ENCODE data around the gene CAPN15.
"Not testable (repeated sequence)": the region's sequence is repeated elsewhere in the genome, so short reads cannot be mapped to it uniquely, and the experiment has no call there.

The CAPN15 gene

DNA sequence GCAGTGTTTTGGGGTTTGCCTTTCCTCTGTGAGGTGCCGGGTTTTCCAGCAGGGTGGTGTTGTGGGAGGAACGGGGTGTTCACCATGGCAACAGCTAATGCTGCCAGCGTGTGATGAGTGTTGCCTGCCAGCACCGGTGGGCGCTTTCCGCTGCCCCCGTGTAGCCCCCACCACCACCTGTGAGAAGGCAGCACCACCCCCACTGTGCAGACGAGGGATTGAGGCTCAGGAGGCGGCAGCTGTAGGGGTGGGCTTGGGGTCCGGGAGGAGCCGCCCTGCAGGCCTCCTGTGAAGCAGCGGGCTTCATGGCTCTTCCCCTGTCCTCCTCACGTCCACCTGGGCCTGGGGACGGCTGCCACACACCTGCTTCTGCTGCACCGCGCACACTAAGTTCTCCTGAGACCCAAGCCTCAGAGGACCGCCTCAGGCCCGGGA is 67.6 kb downstream of the CAPN15 start:
- no peak for DNase-seq

DNA sequence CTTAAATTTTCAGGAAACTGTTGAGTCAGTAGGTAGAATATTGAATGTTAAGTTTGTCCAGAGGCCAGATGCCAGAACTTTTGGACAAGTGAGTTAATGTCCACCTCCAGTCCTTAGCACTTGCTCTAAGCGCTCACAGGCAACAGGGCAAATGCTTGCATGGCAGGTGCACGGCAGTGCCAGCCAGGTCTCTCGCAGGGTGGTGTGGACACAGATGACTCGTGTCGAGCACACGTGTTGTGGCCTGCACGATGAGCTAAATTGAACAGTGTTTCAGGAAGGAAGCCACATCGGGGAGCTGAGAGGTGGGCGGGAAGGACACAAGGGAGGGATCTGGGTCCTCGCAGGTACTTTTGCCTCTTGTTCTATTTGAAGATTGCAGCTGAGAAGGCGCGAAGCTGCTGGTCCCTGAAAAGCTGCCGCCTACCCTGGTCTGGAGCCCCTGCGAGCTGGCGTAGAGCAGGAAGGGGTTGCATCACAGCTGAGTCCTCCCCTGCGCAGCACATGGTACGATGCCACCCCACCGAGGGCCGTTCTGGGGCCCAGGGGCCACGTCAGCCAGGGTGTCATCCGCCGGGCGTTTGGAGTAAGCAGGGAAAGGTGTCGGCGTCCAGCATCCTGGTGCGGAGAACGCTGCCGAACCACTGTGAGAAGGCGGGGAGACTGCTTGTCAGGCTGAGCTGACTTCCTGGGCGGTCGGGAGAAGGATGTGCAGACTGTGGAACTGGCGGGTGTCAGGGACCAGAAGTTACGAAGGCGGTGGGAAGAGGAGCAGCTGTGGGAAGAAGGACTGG is 68.6 kb downstream of the CAPN15 start:
- no peak for DNase-seq

DNA sequence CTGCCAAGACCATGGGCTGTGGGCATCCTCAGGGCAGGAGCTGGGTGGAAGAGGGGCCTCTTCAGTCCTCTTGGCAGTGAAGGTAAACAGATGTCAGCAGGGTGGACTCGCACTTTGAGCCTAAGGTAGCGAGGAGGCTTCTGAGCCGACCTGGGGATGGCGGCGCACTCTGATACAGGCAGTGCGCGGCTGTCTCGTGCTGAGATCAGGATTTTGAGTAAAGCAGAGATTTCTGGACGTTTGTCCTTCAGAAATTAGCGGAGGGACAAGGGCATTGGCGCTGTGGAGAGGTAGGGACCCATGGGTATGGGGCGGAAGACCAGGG is 69.2 kb downstream of the CAPN15 start:
- no peak for DNase-seq

DNA sequence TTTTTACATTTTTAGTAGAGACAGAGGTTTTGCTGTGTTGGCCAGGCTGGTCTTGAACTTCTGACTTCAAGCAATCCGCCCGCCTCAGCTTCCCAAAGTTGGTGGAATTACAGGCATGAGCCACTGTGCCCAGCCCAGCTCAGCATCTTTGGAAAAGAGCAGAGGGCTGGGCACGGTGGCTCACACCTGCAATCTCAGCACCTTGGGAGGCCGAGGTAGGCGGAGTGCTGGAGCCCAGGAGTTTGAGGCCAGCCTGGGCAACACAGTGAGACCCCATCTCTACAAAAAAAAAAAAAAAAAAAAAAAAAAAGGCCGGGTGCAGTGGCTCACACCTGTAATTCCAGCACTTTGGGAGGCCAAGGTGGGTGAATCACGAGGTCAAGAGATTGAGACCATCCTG is 70.1 kb downstream of the CAPN15 start:
- not testable (repeated sequence) for DNase-seq

DNA sequence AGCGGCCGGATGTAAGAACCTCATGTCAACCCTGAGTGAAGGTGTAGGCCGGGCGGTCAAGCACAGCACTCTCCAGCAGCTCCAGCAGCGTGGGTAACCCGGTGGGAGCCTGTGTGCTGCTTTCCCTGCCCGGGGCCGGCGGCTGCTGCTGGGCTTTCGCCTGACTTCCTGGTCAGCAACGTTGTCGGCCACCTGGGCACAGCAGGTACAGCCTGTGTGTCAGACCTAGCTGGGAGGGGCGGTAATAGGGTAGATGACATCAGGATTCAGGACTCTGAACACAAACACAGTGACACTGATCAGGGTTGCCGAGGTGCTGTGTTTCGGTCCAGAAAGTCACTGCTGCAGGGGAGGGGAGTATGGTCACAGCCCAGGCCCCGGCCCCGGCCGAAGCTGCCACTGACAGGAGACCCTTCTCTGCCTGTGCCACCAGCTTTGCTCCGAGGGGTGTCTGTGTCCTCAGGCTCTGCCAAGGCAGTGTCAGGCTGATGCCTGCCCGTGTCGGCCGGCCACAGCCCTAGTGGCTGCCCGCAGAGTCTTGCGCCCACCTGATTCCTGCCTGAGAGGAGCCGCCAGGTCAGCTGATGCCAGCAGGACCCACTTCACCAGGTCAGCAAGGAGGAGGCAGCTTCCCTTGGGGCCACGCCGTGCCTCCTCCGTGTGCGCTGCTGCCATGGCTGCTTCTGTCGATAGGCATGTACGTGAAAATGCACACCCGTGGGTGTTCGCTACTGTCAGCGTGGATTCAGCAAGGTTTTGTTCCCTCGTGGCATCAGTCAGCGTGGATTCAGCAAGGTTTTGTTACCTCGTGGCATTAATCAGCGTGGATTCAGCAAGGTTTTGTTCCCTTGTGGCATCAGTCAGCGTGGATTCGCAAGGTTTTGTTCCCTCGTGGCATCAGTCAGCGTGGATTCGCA is 71.6 kb downstream of the CAPN15 start:
- no peak for DNase-seq

DNA sequence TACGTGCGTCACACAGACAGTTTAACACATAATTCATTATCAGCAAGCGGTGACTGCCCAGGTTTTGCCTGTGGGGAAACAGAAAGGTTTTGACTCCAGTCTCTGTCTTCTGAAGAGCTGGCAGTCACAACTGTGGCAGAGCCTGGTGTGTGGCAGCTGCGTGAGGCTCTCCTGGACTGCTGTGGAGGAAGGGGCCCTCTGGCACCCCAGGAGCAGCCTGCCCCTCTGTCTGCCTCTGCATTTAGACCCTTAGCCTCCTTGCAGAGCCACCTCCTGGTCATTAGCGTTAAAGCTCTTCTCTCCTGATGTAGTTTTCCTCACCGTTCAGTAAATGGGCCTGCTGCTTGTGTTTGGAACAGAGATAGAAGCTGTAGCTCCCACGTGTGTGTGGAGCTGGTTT is 73.3 kb downstream of the CAPN15 start:
- DNase-seq = no peak

DNA sequence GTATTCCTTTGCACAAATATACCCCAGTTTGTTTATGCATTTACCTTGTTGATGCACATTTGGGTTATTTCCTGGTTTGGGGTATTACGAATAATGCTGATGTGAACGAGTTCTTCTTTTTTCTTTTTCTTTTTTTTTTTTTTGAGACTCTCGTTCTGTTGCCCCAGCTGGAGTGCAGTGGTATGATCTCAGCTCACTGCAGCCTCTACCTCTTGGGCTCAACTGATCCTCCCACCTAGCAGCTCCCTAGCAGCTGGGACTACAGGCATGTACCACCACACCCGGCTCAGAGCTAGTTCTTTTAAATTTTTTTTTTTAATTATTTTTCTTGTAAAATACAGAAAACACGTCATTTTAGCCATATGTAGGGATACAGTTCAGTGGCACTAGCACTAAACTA is 76.4 kb downstream of the CAPN15 start:
- DNase-seq = no peak

Data from SW 1271 (cell line).